Esophagus muscularis mucosa (tissue), 4 donors: ENCODE results near the gene GON4L. TPM values are rescaled to one million over a fixed set of nuclear protein-coding genes. Genes with fewer than 3 reads are reported as not detected.

Source experiments
- DNase-seq: peaks from one replicate; pipeline ENCODE4 v3.0.0-alpha.2; 2017; ENCODE audit errors: extremely low spot score
- H3K27ac ChIP-seq, 4 donors: fragments of 200-600 bp; sonication (generic); replicated peaks in 1 of 4; 1 replicate in 3 of 4; 2 replicates in 1 of 4; pipeline ENCODE4 v1.5.1; 2016 to 2019; ENCODE audit warnings: mild to moderate bottlenecking in 1 of 4
- H3K27me3 ChIP-seq, 4 donors: fragments of 200-600 bp; sonication (generic); one replicate each; pipeline versions ENCODE4 v1.5.1 to v1.6.0; 2016 to 2019
- H3K36me3 ChIP-seq, 4 donors: fragments of 200-600 bp; sonication (generic); one replicate each; pipeline ENCODE4 v1.5.1; 2016 to 2019
- H3K4me1 ChIP-seq, 4 donors: fragments of 200-600 bp; sonication (generic); one replicate each; pipeline ENCODE4 v1.5.1; 2016 to 2019
- H3K4me3 ChIP-seq, 4 donors: fragments of 200-600 bp; sonication (generic); 1 replicate in 2 of 4; 2 replicates in 2 of 4; pipeline ENCODE4 v1.5.1; 2016 to 2019; ENCODE audit warnings: mild to moderate bottlenecking in 4 of 4, moderate library complexity in 1 of 4
- H3K9me3 ChIP-seq, 4 donors: fragments of 200-600 bp; sonication (generic); 1 replicate in 3 of 4; 2 replicates in 1 of 4; pipeline ENCODE4 v1.5.1; 2016 to 2019
- EP300 ChIP-seq: sonication (generic); formaldehyde crosslinking; IDR thresholded peaks from one replicate; pipeline ENCODE4 v1.6.1; 2017; ENCODE audit warnings: antibody characterized with exemption
- POLR2A ChIP-seq: fragments of 450-650 bp; IDR thresholded peaks from one replicate; pipeline ENCODE4 v1.6.1; 2017; ENCODE audit warnings: antibody characterized with exemption, moderate library complexity, mild to moderate bottlenecking, low read depth
- POLR2AphosphoS5 ChIP-seq, 2 donors: sonication (generic); formaldehyde crosslinking; IDR thresholded peaks; one replicate each; pipeline ENCODE4 v1.6.1; 2017; ENCODE audit warnings: antibody characterized with exemption in 2 of 2
- WGBS: methylation state at CpG from one replicate; pipeline ENCODE4 v1.1.5; 2018; 5-methylcytosine and 5-hydroxymethylcytosine counted together
- intact Hi-C: fragments of 100-400 bp; cut with DNase I; formaldehyde crosslinking; loops from one replicate; pipeline ENCODE4 v1.15.1; 2023
- total RNA-seq, 4 donors: library from RNA; depleted of rRNA; stranded (reverse); fragments of >200 nt; gene quantifications; one replicate each; pipeline versions ENCODE4 v1.1.0 to v1.2.1, GENCODE V29; 2016
- TF ChIP-seq, protein P1 (sequence below), 3 experiments: fragments of 200-600 bp in 2 of 3; fragments of 450-650 bp in 1 of 3; sonication (generic) in 2 of 3; IDR thresholded peaks; one replicate each; pipeline ENCODE4 v1.5.1; 2017 to 2019; ENCODE audit warnings: antibody characterized with exemption in 3 of 3, mild to moderate bottlenecking in 2 of 3, moderate library complexity in 1 of 3

The GON4L gene
- total RNA-seq, 4 donors from 2014 or later, result 26.5 to 49.8 (median 28.3) TPM

DNA sequence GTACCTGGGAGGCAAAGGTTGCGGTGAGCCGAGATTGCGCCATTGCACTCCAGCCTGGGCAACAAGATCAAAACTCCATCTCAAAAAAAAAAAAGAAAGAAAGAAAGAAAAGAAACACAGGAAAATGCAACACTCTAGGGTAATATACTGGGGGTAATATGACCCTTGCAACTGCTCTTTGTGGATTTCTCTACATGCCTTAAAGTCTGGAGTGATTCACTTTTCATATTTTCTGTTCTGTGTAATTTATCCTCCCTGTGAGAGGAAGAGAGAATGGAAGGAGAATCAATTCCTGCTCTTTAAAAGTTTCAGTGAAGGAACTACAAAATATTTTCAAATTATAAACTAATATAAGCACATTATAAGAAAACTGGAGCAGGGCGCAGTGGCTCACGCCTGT, 31.5 kb upstream of the GON4L start:
- WGBS, result 93% methylated on average over 5 of the region's 5 CpGs
- TF ChIP-seq POLR2AphosphoS5 (IDR thresholded peaks at IDR 0.05) (no peak), EP300 (no peak), POLR2A (no peak)
- TF ChIP-seq, protein P1, sequence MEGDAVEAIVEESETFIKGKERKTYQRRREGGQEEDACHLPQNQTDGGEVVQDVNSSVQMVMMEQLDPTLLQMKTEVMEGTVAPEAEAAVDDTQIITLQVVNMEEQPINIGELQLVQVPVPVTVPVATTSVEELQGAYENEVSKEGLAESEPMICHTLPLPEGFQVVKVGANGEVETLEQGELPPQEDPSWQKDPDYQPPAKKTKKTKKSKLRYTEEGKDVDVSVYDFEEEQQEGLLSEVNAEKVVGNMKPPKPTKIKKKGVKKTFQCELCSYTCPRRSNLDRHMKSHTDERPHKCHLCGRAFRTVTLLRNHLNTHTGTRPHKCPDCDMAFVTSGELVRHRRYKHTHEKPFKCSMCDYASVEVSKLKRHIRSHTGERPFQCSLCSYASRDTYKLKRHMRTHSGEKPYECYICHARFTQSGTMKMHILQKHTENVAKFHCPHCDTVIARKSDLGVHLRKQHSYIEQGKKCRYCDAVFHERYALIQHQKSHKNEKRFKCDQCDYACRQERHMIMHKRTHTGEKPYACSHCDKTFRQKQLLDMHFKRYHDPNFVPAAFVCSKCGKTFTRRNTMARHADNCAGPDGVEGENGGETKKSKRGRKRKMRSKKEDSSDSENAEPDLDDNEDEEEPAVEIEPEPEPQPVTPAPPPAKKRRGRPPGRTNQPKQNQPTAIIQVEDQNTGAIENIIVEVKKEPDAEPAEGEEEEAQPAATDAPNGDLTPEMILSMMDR (IDR thresholded peaks at IDR 0.05), result no peak
- Histone ChIP-seq H3K36me3 (peaks cover 0 to 4% (median 0%) of the 10 kb centered on the region in 4 donors), H3K9me3 (no peaks in the 10 kb centered on the region), H3K27ac (no peak overlapping the region), H3K4me3 (no peak overlapping the region), H3K4me1 (peaks cover 10 to 21% (median 12%) of the 10 kb centered on the region in 4 donors), H3K27me3 (no peaks in the 10 kb centered on the region)
- no peak for DNase-seq
- intact Hi-C loops, result no loop called here

DNA sequence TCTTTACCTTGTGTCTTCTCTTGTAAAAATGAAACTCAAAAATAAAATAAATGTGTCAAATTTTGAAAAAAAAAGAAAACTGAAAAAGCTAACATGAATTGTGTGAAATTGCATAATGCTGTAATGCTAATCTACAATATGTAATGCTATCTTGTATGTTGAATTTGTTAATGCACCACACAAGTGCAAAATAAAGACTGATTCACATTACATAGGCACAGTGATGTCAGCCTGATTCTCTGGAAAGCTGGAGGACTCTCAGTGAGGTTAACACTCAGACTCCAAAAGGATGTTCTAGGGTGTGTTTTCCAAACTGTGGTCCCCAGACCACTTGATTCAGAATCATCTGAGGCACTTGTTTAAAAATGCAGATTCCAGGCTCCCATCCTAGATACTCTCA, 28.0 kb upstream of the GON4L start:
- Histone ChIP-seq H3K4me3 (no peak overlapping the region), H3K36me3 (peaks cover 8 to 36% (median 23%) of the 10 kb centered on the region in 4 donors), H3K4me1 (peaks cover 0 to 8% (median 0%) of the 10 kb centered on the region in 4 donors), H3K27ac (no peak overlapping the region), H3K9me3 (no peaks in the 10 kb centered on the region), H3K27me3 (no peaks in the 10 kb centered on the region)
- TF ChIP-seq, protein P1 (IDR thresholded peaks at IDR 0.05), result no peak
- TF ChIP-seq POLR2AphosphoS5 (IDR thresholded peaks at IDR 0.05), result no peak
- no peak for TF ChIP-seq POLR2A
- TF ChIP-seq EP300, result no peak
- intact Hi-C loops, result no loop called here
- DNase-seq, result no peak

DNA sequence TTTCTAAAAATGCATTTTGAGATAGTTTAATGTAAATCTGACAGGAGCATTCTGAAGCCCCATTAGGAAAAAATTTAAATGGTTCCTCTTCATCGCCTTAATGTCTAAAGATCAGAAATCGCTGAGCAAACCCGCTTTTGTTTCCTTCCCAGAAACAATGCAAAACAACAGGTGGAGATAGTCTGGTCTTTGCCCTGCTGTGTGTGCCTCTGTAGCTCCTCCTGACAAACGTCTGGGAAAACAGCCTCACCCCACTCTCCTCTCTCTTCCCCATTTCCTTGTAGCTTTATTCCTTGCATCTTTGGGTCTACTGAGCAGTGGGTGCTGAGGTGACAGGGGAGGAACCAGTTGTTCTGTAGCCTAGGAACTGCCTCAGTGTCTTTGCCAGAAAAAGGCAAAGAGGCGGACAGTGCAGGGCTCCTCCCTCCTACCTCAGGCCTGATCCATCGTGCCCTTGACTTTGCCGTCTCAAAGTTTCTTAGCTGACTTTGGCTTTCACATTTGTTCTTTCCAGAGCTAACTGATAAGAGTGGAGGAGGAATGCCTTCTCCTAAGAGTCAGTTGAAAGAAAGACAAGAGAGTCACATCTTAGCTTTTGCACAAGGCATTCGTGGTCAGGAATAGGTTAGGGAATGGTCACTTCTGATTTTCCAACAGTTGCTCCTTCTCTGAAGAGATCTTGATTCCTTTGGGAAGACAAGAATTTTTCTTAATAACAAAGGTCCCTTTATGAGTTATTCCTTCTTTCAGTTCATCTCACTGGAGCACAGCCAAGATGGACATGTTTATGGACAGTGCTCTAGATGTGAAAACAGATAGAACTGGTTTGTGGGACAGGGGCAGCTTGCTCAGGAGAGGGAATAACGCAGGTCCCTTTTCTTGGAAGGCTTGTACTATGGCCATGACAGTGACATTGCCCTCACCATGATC, 27.3 kb upstream of the GON4L start:
- no peak for DNase-seq
- Histone ChIP-seq H3K36me3 (peaks cover 8 to 38% (median 23%) of the 10 kb centered on the region in 4 donors), H3K4me3 (no peak overlapping the region), H3K9me3 (no peaks in the 10 kb centered on the region), H3K27ac (no peak overlapping the region), H3K4me1 (peaks cover 0 to 8% (median 0%) of the 10 kb centered on the region in 4 donors), H3K27me3 (no peaks in the 10 kb centered on the region)
- WGBS, result 72% methylated on average over 9 of the region's 9 CpGs
- intact Hi-C loops, result no loop called here
- TF ChIP-seq EP300, result no peak
- no peak for TF ChIP-seq POLR2A
- no peak for TF ChIP-seq POLR2AphosphoS5 (IDR thresholded peaks at IDR 0.05)

- TF ChIP-seq EP300 (no peak), POLR2AphosphoS5 (IDR thresholded peaks at IDR 0.05) (no peak), POLR2A (no peak)
- TF ChIP-seq, protein P1 (IDR thresholded peaks at IDR 0.05), result no peak
- intact Hi-C loops, result no loop called here
- Histone ChIP-seq H3K4me1 (peaks cover 0 to 8% (median 0%) of the 10 kb centered on the region in 4 donors), H3K9me3 (no peaks in the 10 kb centered on the region), H3K27me3 (no peaks in the 10 kb centered on the region), H3K36me3 (peaks cover 8 to 38% (median 23%) of the 10 kb centered on the region in 4 donors), H3K27ac (no peak overlapping the region), H3K4me3 (no peak overlapping the region)
- 67% methylated on average over 2 of the region's 2 CpGs for WGBS
- no peak for DNase-seq
Measured at GRCh38 chr1:155882766-155883165, 25.8 kb upstream of the GON4L start.

GRCh38 chr1:155882235-155882634, 25.2 kb upstream of the GON4L start:
- H3K36me3 ChIP-seq, result peaks cover 8 to 38% (median 23%) of the 10 kb centered on the region in 4 donors

More at GRCh38 chr1:155882235-155882634, 25.2 kb upstream of the GON4L start:
- DNase-seq, result no peak
- H3K4me3 ChIP-seq, result no peak overlapping the region
- no peak for TF ChIP-seq POLR2AphosphoS5 (IDR thresholded peaks at IDR 0.05)
- no peak for TF ChIP-seq EP300
- no peak for TF ChIP-seq POLR2A
- TF ChIP-seq, protein P1 (IDR thresholded peaks at IDR 0.05), result no peak
- intact Hi-C loops, result no loop called here
- H3K9me3 ChIP-seq, result no peaks in the 10 kb centered on the region
- H3K27me3 ChIP-seq, result no peaks in the 10 kb centered on the region
- no peak overlapping the region for H3K27ac ChIP-seq
- H3K4me1 ChIP-seq, result peaks cover 0 to 8% (median 0%) of the 10 kb centered on the region in 4 donors
